HG03457 (cell line): ENCODE data around the gene FTO.
"Not testable (repeated sequence)": the region's sequence is repeated elsewhere in the genome, so short reads cannot be mapped to it uniquely, and the experiment has no call there.

ENCODE experiments used
- ATAC-seq: cut with Tn5 transposase; IDR thresholded peaks from one replicate; pipeline ENCODE4 v1.9.1; 2021; ENCODE audit warnings: moderate number of reproducible peaks; ENCODE audit not compliant: unreplicated experiment

Gene FTO

DNA sequence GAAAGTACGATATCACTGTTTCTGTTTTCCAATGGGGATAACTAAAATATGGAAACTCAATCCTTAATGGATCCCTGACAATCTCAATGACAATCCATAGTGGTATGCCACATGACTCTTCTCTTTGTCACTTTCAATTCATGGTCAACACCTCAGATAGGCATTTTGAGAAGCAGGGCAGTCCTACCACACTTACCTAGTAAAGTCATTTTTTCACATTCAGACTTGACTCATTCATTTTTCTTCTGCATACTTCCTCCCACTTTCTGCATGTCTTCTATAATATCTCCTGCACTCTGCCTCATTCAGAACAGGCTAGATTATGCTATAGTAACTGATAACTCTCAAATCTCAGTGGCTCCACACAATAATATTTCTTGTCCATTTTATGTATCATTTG, 117.5 kb downstream of the FTO start:
- ATAC-seq = no peak

DNA sequence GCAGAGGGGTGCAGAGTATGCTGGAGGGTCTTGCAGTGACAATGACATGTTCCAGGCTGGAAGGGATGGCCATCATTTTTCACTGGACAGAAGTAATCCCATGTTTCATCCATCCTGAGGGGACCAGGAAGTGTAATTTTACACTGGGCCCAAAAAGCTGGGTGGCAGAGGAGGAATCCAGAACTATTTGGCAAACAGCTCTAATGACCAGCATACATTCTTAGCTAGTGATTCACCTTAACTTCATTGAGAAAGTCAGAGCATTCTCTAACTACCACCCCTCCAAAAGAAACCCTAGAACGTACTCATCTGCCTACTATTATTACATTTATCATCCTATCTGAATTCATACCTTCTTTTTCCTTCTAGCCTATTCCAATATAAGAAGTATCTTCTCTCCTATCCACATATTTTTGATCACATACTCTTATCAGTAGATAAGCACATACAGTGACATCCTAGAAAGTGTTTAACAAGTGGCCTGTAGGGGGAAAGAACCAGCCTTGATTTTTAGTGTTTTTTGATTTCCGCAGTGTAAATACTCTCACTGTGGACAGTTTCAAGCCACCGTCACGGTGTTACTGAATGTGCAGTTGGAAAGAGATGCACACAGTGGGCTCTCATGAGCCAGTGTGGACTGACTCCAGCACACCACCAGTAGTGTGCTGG, 118.1 kb downstream of the FTO start:
- ATAC-seq = no peak

DNA sequence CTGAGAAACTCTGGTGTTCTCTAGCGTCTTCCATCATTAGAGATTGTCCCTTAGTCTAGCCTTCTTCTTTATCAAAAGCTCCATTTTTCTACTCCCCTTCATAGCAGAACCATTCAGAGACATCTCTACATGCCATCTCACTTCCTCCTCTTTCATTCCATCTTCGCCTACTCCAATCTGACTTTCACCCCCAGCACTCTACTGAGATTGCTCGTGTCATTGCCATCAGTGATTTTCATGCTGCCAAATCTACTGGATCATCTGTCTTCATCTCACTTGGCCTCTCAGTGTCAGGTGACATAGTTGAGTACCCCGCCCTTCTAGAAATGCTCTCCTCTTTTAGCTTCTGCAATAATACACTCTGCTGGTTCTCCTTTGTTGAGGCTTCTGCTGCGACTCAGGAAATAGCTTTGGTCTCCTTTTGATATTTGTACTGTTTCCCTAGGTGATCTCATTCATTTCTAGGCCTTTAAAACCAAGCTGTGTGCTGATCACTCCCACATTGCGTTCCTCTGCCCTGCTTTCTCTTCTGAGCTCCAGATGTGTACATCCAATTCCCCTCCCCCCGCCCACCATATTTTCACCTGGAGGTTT, 119.1 kb downstream of the FTO start:
- no peak for ATAC-seq

DNA sequence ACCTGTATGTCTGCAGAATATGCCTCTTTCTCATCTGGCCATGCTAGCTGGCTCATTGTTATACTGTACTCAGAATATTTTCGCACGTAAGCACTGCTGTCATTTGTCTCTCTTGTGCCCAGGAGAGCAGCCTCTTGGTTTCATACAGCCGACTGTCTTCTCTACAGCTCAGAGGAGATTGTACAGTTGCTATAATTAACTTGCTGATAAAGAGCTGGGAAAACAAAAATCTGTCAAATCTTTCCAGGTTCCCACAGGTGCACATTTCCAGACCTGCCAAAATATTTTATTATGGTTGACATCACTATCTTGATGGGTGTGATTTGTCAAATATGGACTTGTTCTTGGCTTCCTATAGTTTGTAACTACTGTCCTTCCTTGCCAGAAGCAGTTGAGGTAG, 122.7 kb downstream of the FTO start:
- ATAC-seq = no peak

DNA sequence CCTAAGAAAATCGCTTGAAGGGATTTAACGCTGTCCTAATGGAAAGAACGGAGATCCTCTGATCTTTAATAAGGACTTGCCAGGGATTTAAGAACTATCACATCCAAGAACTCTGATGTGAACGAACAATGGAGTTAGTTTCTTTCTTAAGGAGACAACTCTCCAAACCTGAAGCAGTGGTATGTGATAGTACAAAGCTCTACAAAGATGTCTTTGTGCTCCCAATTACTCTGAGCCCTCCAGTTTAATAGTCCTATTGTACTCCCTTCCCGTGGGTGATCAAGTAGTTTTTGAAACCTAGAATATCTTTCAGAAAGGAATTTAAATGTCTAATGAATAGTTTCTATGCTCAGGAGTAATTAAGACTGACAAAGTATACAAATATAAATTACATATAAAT, 123.8 kb downstream of the FTO start:
- ATAC-seq = no peak

DNA sequence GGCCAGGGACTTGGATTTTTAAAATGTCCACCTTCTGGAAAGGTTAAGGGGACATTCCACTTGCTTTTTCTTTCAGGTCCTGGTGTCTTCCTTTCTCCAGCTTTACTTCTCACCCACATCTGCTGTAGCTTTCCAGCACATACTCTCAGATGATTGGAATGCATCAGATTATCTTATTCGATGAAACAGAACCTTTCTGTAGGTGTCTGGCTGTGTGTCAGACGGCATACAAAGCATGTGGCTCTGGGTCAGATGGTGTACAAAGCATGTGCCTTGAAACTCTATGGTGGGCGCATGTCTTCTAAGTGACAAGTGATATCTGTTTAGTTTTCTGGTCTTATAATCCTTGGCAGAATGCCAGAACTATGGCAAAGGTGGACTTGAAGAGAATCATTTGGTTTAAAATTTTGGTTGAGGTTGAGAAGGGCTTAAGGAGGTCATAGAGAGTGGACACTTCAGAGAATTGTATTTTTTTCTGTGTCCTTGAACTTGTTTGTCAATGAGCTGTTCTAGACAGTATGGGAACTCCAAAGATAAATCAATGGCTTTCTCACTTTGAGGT, 125.3 kb downstream of the FTO start:
- ATAC-seq = no peak

DNA sequence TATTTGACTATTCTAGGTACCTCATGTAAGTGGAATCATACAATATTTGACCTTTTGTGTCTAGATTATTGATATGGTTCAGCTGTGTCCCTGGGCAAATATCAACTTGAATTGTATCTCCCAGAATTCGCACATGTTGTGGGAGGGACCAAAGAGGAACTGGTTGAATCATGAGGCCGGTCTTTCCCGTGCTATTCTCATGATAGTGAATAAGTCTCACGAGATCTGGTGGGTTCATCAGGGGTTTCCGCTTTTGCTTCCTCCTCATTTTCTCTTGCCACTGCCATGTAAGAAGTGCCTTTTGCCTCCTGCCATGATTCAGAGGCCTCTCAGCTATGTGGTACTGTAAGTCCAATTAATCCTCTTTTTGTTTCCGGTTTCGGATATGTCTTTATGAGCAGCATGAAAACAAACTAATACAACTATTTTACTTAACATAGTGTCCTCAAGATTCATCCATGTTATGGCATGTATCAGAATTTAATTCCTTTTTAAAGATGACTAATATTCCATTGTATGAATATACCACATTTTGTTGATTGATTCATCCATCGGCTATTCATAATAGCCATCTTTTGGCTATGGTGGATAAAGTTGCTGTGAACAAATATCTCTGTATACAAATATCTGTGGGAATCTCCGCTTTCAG, 129.1 kb downstream of the FTO start:
- ATAC-seq = no peak

DNA sequence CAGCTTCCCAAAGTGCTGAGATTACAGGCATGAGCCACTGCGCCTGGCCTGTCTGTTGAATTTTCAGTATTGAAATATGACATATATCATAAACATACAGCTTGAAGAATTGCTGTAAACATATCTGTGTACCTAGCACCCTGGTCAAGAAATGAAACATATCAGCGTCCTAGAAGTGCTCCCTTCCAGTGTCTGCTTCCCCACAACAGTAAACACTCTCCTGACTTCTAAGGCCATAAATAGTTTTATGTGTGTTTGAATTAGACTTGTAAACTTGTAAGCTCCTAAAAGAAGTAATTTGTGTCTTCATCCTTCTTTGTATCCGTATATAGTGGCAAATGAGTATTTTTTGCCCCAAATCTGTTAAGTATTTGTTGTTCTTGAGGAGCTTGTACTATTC, 132.2 kb downstream of the FTO start:
- ATAC-seq = no peak

DNA sequence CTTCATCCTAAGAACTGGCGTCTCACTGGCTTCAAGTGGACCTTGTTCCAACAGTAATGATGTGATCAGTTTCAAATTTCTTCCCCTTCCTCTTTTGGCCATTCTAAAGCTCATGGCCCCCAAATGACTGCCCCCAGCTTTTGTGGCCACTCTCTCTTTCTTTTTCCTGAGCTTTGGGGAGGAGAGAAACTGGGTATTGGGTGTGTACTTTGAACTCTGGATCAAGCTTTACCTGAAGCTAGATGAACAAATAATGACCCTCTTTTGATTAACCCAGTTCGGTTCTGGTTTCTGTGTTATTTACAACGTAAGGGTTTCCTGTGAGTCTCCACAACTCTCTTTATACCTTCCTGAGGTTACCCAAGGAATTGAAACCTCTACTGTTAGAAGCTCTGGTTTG, 132.7 kb downstream of the FTO start:
- ATAC-seq = no peak

DNA sequence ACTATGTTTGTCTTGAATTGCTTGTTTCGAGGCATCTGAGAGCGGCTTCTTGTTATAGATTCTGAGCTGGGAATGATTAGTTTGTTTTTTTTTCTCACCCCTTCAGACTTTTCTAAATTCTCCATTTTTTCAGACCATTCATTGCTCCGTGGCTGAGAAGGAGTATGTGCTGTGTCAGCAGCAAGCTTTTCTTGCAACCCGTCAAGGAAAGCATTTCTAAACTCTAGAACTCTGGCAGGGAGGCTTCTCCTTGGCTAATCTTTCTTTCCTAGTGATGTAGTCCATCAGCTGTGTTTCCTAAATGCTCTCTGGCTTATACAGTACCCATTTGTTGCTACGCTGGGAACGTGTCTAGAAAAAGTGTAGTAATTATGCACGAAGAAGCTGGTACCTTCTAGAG, 133.5 kb downstream of the FTO start:
- ATAC-seq = no peak

DNA sequence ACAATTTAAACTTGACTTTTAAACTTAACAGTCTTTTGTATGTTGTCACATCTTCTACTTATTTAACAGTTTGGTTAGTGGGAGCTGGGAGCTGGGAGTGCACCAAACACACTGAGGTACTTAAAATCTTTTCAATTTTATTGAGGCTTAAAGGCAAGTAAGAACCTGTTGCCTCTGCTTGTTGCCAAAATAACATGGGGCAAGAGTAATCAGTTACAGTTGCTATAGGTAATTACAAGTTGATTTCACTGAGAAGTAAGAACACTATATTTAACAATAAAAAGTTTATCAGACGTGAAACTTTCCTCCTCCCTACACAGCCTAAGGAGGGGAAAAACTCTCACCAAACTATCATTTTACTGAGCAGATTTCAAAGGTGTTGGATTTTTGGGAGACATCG, 135.2 kb downstream of the FTO start:
- no peak for ATAC-seq

DNA sequence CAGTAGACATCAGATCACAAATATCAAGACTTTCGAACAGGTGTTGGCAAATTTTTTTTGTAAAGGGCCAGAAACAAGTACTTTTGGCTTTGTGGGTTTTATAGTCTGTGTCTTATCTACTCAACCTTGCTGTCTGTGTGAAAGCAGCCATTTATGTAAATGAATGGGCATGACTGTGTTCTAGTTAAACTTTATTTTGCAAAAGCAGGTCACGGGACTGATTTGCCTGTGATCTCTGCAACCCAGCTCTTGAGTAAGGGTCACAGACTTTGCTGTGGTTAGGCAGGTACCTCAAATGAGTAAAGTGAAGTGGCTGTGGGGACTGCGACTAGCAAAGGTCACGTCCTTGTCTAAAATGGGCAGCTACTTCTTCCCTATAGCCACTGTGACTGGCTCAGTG, 136.5 kb downstream of the FTO start:
- ATAC-seq = peak; percentile 94

DNA sequence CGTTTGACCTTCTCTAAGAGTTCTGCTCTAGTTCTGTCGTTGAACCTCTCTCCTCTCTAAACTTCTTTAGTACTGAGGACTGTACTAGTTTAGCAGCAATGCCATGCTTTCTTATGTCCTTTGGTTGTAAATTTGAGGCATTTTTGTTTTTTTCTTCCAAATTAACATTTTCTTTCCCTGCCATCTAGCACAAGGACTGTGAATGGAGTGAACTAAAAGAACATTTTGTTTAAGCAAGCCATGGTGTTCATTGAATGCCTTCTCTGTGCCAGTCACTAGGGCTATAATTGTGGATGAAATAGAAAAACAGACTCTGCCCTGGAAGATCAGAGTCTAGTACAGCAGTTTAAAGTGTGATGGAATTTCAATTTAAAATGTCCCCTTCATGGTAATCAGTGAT, 137.9 kb downstream of the FTO start:
- ATAC-seq = no peak

DNA sequence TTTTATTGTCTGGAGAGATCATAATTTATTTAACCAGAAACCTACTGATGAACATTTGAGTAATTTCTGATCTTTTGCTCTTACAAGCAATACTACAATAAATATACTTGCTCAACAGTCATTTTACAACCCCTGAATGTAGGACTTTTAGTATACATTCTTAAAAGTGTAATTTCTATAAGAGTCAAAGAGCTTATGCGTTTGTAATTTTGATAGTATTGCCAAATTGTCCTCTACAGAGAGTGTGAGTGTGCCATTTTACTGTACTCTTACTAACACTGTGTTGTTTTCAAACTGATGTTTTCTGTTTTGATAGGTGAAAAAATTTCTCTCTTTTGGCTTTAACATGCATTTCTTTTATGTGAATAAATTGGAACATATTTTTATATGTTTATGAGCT, 139.1 kb downstream of the FTO start:
- no peak for ATAC-seq

DNA sequence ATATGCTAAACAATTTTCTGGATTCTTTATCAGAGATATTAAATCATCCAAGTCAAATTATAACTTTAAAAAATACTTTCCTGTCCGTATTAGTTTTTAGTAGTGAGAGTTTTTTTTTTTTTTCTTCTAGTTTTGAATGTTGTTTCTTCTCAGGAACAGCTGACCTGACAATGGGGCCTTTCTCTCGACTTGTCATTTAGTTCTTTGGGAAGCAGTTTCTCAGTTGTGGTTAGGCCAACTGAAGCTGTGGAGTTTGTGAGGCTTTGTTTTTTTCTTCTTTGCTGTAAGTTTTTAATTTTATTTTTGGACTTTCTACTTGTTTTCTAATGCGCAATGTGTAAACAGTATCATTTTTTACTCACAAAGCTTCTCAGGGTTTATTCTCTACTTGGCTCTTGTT, 140.8 kb downstream of the FTO start:
- no peak for ATAC-seq

DNA sequence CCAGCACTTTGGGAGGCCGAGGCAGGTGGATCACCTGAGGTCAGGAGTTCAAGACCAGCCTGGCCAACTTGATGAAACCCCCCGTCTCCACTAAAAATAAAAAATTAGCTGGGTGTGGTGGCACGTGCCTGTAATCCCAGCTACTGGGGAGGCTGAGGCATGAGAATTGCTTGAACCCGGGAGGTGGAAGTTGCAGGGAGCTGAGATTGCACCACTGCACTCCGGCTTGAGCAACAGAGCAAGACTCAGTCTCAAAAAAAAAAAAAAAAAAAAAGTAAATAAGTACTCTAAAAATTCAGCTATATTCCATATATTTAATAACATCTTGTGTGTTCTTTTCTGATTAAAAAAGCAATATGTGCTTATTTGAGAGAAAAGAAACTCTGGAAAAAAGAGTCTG, 142.6 kb downstream of the FTO start:
- not testable (repeated sequence) for ATAC-seq

DNA sequence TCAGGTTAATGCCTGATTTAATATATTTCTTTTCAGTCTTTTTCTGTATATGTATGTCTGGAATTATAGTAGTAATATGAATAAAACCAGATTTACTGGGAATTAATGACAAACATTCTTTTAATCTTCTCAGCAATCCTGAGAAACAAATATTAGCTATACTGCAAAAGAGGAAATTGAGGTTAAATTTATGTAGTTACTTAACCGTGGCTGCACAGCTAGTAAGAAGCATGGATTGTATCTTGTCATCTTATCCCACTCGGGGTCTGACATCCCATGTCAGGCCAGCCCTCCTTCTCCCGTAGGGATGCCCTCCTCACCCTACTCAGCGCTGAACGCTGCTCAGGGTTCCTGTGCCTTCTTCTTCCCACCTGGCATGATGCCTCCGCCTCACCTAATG, 143.0 kb downstream of the FTO start:
- ATAC-seq = no peak

DNA sequence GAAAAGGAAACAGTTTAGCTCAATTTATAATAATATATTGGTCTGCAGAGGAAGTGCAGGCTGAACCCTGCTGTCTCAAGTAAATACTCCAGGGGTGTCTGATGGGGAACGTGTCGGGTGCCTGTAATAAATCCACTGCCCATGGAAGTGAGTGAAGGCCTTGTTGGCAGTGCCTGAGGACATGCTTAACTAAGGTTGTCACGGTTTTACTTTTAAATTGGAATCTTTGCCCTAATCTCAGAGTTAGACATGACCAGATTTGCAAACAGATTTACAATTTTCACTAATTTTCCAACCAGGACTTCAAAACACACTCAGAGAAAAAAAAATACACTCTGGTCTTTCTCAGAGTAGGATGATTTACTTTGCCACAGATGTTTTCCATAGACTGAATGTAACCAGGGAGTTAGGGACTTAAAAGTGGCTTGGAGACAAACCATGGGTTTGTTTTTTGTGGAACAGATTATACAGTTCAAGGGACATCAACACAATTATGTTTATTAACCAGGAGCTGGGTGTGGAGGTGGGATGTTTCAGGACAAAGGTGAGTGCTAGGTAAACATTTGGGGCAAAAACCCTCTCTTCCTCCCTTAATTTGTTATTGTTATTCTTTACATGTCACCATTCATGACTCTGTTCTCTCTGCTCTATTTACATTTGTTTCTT, 144.5 kb downstream of the FTO start:
- ATAC-seq = no peak

DNA sequence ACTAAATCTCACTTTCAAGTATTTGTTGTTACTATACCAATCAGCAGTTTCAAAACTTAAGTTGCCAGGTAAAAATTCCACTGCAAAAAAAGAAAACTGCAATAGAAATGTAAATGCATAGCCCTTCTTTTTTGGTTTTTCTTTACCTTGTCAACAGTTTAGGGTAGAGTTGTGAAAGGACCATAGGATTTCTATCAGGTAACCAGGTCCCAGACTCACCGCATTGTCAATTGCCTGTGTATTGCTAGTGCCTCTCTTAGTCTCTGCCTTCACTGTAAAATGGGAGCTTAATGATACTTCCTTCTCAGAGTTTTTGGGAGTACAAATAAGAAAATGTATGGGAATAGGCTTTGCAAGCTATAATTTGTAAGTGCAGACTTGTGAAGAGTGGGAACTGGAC, 145.0 kb downstream of the FTO start:
- no peak for ATAC-seq

DNA sequence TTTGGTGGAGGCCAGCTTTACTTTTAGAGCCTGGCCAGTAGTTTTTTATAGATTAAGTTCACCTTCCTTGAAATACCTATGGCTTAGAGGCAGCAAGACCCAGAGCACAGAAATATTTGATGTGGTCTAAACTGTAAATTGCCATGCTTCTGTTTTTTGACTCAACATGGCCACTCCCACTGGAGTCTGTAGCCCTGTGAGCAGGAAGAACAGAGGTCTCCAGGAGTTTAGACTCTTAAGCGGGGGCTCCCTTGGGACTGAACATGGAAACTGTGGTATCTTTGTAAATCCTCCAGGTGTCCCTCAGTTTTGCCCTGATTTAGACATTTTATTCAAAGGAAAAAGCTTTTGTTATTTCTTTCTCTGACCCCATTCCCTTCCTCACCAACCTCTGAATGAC, 145.6 kb downstream of the FTO start:
- ATAC-seq = no peak

DNA sequence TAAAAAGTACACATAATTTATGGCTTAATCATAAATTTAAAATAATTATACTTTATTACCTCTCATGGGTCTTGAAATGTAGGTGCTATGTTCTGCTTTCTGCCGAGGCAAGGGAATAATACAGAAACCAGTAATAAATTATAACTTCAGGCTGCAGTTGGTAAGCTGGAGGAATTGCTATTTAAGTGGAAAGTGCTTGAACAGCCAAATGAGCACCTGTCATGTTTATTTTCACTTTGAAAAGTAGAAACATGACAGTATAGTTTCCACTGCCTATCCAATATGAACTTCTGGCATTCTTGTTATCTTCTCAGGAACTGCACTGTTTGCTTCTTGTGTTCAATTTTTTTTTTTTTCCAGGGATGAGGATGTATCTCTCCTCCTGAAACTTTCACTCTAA, 146.0 kb downstream of the FTO start:
- no peak for ATAC-seq

DNA sequence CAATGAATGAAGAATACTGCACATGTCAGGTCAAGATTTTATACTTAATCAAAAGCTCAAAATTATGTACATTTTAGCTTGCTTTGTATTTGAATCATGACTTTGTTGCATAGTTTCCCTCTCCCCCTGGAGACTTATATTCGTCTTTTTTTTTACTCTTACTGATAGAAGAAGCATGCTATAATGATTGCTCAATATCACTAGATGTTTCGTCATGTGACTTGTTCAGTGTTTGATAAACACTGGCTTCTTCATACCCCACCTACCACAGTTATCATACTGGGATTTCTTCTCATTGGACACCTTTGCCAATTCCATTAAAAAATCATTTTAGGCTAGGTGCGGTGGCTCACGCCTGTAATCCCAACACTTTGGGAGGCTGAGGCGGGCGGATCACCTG, 148.7 kb downstream of the FTO start:
- no peak for ATAC-seq
